NCI-H2081 (cell line): Measurements from ENCODE around the gene TAF10.

Source experiments
- DNase-seq, 2 experiments: peaks; one replicate each; lab custom pipeline; 2025; lab: John Stamatoyannopoulos, UW

TAF10 gene

DNA sequence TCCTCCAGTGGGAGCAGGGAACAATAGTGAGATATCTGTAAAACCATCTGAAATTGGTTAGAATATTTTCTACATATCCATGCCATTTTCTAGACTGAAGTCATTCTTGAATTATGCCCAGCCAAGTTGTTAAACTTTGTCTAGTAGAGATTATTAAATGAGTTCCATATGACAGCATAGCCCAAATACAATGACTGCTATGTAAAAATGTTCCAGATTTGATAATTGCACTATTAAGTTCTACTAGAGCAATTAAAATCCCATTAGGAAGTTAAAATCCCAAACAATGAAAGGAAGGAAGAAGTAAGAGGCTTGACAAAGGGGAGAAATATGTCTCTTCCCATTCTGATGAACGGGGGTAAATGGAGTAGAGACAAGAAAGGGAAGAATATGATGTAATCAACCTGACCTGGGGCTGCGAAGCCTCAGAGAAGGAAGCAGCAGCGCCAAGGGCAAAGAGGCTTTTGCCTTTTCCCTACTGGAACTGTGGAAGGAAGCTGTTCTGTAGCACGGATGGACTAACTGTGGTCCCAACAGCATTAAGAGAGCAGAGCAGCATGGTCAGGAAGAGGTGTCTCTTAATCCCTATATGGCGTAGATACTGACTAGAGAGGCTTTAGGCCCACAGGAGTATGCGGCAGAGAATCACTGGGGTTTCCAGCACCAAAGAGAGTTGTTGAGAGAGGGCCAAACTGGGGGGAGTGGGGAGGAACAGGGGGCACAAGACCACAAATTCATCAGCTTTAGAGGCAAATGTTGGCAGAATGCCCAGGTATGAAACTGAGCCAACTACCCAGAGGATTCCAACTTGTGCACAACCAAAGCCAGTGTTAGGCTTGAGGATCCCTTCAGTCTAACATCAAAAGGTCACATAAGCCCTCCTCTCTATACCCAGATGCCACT, 35.3 kb downstream of the TAF10 start:
- peak; percentile 11 to 62 for DNase-seq

DNA sequence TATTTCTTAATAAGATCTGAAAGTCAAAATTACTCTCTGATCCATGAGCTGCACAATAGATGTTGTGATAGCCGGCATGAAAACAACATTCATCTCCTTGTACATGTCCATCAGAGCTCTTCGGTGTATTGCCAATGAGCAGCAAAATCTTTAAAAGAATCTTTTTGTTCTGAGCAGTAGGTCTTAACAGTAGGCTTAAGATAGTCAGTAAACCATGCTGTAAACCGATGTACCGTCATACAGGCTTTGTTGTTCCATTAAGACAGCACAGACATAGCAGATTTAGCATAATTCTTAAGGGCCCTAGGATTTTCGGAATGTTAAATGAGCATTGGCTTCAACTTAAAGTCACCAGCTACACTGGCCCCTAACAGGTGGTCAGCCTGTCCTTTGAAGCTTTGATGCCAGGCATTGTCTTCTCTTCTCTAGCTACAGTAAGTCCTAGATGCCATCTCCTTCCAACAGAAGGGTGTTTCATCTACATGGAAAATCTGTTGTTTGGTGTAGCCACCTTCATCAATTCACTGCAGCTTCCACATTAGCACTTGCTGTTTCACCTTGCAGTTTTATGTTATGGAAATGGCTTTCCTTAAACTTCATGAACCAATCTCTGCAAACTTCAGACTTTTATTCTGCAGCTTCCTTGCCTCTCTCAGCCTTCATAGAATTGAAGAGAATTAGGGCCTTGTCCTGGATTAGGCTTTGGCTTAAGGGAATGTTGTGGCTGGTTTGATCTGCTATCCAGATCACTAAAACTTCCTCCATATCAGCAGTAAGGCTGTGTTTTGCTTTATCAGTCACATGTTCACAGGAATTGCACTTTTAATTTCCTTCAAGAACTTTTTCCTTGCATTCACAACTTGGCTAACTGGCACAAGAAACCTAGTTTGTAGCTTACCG, 37.0 kb downstream of the TAF10 start:
- DNase-seq, result no peak

DNA sequence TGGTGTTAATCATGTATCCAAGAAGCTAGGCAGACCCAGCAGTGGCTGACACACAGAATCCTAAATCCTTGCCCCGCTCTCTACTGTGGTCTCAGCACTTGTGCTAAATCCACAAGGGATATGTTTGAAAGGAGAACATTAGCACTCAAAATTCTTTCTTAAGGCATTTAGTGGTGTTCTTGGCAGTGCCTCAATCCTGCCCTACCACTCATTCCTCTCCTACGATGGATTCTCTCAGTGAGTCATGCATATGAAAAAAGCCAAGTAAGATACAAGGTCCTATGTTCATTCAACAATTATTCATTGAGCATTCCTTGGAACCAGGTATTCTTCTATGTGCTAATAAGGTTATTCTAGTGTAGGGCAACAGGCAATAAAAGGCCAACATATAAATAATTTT, 39.8 kb downstream of the TAF10 start:
- DNase-seq, result no peak

DNA sequence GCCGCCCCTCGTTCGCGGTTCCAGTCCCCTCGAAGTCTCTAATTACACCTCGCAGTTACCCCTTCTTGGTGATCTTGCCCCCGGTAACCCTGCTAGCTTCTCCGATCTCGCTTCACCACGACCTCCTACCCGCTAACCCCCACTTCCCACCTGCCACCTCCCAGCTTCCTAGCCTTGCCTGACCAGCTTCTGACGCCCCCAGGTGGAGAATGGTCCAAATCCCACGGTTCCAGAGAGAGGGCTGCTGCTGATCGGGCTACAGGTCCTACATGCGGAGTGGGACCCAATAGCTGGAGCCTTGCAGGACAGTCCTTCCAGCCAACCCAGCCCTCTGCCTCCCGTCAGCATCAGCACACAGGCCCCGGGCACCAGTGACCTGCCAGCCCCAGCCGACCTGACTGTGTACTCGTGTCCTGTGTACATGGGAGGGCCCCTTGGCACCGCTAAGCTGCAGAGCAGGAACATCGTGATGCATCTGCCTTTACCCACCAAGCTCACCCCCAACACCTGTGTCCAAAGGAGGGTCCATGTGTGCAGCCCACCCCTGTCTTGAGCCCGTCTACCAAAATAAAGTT, 40.5 kb downstream of the TAF10 start:
- no peak for DNase-seq

DNA sequence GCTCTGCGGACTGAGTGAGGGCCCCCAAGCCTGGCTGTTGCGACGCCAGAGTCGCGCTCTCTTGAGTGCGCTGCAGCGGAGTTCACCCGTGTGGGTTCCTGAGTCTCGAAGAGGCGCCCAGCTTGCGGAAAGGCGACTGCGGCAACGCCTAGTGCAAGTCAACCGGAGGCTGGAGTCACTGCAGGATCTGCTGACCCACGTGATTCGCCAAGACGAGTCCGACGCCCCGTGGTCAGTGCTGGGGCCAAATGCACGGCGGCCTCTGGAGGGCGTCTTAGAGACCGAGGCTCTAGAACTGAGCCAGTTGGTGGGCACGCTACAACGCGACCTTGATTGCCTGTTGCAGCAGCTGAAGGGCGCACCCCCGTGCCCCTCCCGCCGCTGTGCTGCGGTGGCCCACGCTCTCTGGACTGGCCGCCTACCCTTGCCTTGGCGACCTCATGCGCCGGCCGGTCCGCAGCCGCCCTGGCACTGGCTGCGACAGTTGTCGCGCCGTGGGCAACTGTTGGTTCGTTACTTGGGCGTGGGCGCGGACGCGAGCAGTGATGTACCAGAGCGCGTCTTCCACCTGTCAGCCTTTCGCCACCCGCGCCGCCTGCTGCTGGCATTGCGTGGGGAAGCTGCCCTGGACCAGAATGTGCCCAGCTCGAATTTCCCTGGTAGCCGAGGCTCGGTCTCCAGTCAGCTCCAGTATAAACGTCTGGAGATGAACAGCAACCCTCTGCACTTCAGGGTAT, 41.2 kb downstream of the TAF10 start:
- DNase-seq, result no peak

DNA sequence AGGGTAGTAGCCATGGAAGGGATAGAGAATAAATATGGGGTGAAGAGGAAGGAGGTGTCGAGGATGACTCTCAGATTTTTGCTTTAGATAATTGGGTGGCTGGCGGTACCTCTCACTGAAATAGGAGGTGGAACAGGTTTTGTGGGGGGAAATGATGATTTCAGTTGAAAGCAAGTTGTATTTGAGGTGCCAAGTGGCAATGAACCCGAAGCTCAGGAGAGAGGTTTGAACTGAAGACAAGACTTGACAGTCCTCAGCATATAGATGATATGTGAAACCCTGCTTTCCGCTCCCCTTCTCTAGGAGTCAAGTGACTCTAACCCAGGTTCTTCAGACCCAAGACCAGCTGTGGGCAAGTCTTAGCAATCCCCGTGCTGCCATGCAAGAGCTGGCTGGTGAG, 42.3 kb downstream of the TAF10 start:
- DNase-seq, result no peak

DNA sequence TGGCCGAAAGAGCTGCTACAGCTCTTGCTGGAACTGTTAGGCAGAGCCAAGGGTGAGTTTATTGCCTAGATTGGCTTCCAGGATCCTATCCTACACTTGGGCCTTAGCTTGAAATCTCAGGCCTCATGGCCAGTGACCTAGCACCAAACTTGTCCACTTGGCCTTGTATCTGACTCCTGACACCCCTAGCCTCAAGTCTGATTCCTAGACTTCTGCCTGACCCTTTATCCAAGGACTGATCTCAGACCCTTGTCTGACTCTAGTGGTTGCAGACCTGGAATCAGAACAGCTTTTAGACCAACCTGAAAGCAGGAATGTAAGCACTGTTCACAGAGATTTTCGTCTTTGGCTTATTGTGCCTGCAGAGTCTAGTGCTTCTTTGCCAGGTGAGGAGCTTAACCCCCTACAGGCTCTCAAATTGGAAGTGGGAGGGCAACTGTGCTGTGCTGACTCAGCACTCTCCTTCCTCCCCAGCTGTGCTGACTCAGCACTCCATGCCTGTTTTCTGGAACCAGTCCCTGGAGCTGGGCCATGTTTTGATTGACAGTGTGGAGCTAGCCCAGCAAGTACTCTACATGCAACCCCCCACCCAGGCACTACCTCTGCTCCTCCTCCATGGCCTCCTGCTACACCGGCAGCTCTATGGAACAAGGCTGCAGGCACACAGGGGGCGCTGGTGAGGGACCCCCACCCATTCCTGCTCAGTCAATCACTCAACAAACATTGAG, 43.7 kb downstream of the TAF10 start:
- DNase-seq, result peak; percentile 58 to 71

DNA sequence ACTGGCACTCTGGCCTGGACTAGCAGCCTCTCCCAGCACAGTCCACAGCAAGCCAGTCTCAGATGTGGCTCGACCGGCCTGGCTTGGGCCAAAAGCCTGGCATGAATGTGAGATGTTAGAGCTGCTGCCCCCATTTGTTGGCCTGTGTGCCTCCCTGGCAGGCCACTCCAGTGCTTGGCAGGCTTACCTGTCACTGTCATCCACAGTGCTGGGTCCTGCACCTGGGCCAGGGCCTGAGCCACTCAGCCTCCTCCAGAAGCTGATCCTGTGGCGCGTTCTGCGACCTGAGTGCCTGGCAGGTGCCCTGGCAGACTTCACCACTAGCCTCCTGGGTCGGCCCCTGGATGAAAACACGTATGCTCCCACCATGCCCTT, 44.7 kb downstream of the TAF10 start:
- no peak for DNase-seq

DNA sequence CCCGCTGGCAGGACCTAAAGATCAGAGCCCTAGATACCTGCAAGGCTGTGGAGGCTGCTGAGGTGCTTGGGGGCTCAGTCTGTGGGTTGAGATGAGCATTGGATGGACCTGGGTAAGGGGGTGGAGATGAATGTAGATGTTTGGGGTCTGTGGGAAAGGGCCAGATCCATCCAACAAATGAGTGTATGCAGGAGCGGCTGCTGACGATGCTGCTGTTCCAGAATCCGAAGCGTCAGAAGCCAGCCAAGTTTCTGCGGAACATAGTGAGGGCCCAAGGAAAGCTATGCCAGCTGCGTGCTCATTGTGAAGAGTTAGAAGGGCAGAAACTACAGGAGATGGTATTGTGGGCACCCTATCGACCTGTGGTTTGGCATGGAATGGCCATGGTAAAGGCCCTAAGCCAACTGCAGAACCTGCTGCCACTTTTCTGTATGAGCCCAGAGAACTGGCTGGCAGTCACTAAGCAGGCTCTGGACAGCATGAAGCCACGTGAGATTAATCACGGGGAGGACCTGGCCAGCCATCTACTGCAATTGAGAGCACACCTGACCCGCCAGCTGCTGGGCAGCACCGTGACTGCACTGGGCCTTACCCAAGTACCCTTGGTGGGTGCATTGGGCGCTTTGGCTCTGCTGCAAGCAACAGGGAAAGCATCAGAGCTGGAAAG, 45.2 kb downstream of the TAF10 start:
- DNase-seq, result no peak

DNA sequence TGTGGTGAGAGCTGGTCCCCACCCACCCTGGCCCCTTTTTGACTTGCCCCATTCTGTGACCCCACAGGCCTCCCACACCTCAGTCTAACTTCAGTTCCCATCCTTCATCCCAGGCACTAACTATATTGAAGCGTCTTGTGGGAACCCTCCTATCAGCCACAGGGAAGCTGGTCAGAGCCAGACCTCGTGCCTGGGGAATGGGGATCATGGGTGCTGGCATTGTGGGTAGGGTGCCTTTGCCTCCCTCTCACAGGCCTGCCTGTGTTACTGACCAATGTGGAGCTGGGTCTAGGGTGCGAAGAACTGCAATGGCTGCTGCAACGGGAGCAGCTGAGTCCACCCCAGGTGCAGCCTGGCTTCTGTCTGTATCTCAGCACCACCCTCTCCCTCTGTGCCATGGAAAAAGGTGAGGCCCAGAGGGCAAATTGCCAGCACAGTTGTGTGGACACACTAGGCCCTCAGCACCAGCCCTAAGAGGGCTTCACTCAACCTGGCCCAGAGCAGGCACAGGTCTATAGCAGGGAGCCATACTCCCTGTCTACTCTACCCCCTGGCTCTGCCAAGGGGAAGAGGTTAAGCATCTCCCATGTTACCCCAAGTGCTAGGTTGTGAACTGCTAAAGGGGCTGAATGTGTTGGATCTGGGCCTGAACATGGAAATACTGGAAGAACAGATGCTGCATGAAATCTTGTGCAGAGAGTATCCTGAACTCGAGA, 45.9 kb downstream of the TAF10 start:
- no peak for DNase-seq

DNA sequence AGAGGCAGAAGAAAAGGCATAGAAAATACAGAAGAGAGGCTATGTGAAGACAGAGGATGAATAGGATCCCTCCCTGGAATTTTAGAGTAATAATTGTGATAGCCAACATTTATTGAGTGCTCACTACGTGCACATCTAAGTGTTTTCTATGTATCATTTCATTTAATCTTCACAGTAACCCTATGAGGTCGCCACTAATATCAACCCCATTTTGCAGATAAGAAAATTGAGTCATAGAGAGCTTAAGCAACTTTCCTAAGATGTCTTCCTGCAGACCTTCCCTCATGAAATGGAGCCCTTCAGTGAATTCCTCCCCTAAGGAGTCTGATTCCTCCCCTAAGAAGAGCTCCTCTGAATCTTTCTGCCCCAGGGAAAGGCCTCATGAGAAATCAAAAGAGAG, 46.7 kb downstream of the TAF10 start:
- no peak for DNase-seq

DNA sequence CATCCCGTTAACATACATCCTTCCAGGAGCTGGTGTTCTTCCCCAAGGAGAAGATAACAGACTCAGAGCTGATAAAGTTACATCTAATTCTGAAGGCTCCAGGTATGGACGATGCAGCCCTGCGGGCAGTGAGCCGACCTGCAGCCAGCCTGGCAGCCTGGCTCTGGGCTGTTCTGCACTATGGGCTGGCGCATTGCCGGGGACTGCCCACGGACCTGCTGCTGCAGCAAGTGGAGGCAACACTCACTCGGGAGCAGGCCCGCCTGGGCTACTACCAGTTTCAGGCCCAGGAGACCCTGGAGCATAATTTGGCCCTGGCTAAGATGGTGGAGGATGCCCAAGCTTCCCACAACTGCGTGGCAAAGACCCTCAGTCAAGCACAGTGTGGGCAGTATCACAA, 48.3 kb downstream of the TAF10 start:
- DNase-seq, result no peak

DNA sequence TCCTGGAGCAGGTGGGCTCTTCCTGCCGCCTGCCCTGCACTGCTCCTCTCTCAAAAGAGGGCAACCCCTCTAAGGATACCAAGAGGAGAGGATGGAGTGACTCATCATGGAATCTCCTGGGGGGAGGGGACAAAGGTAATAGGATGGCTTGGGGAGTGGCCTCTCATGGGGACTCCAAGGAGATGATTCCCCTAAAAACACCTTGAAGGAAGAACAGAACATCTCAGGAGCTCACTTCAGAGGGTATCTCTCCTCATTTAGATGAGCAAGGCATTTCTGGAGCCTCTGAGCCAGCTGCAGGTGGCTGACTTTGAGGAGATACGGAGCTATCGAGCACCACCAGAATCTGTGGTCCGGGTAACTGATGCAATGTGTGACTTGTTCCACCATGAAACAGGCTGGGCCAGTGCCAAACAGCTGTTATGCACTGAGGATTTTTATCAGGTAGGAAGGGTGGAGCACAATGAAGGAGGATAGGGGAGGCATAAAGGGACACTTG, 48.8 kb downstream of the TAF10 start:
- no peak for DNase-seq

DNA sequence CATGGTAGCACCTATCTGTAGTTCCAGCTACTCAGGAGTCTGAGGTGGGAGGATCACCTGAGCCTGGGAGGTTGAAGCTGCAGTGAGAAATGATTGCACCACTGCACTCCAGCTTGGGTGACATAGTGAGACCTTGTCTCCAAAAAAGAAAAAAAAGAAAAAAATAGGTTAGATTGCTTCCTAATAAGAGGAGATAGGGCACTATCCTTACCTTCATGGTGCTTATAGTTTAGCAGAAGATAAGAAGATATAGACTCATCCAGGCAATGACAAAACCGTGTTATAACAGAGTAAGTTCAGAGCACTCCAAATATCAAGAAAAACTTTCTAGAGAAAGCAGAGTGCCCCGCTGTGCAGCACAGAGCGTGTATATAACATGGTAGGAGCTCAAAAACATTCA, 50.7 kb downstream of the TAF10 start:
- DNase-seq, result no peak
